Thyroid gland (tissue), 4 donors: ENCODE data around the gene OR13A1. TPM values are rescaled to one million over a fixed set of nuclear protein-coding genes. Genes with fewer than 3 reads are reported as not detected.

ENCODE experiments used
- DNase-seq, 2 donors: peaks; one replicate each; pipeline ENCODE4 v3.0.0-alpha.2; 2019
- H3K27ac ChIP-seq, 3 donors: fragments of 200-600 bp; sonication (generic); 1 replicate in 2 of 3; 2 replicates in 1 of 3; pipeline ENCODE4 v1.5.1; 2016 to 2019; ENCODE audit warnings: mild to moderate bottlenecking in 1 of 3, moderate library complexity in 1 of 3
- H3K27me3 ChIP-seq: fragments of 200-600 bp; sonication (generic); one replicate; pipeline ENCODE4 v1.5.1; 2019
- H3K36me3 ChIP-seq, 2 donors: fragments of 200-600 bp; sonication (generic); one replicate each; pipeline ENCODE4 v1.5.1; 2016 to 2019
- H3K4me1 ChIP-seq, 2 donors: fragments of 200-600 bp; sonication (generic); one replicate each; pipeline ENCODE4 v1.5.1; 2017 to 2019
- H3K4me3 ChIP-seq, 3 donors: fragments of 200-600 bp; sonication (generic); replicated peaks in 1 of 3; 1 replicate in 2 of 3; 2 replicates in 1 of 3; pipeline ENCODE4 v1.5.1; 2016; ENCODE audit warnings: mild to moderate bottlenecking in 1 of 3
- H3K9me3 ChIP-seq: fragments of 200-600 bp; sonication (generic); one replicate; pipeline ENCODE4 v1.5.1; 2017
- CTCF ChIP-seq, 6 experiments: fragments of 200-600 bp in 3 of 6; fragments of 450-650 bp in 3 of 6; sonication (generic) in 3 of 6; IDR thresholded peaks; one replicate each; pipeline ENCODE4 v1.5.1; 2016 to 2019; ENCODE audit warnings: antibody characterized with exemption in 6 of 6, mild to moderate bottlenecking in 2 of 6, inconsistent platforms in 1 of 6, moderate library complexity in 1 of 6
- POLR2A ChIP-seq, 2 donors: fragments of 450-650 bp; IDR thresholded peaks; one replicate each; pipeline ENCODE4 v1.6.1; 2017; ENCODE audit warnings: antibody characterized with exemption in 2 of 2, mild to moderate bottlenecking in 2 of 2, moderate library complexity in 1 of 2
- WGBS, 2 donors: methylation state at CpG; one replicate each; pipeline ENCODE4 v1.1.5; 2017; 5-methylcytosine and 5-hydroxymethylcytosine counted together
- intact Hi-C: fragments of 100-400 bp; cut with DNase I; formaldehyde crosslinking; loops from one replicate; pipeline ENCODE4 v1.15.1; 2023
- total RNA-seq, 4 donors: library from RNA; depleted of rRNA; stranded (reverse); fragments of >200 nt; gene quantifications; one replicate each; pipeline ENCODE4 v1.2.3, GENCODE V29; 2016

The OR13A1 gene
- total RNA-seq, 4 donors from 2014 or later = not detected

- no peaks in the 10 kb centered on the region for H3K36me3 ChIP-seq
- no peak overlapping the region for H3K27ac ChIP-seq
- no peaks in the 10 kb centered on the region for H3K9me3 ChIP-seq
- TF ChIP-seq CTCF (IDR thresholded peaks at IDR 0.05) (no peak), POLR2A (IDR thresholded peaks at IDR 0.05) (no peak)
- H3K4me3 ChIP-seq = no peak overlapping the region
- DNase-seq = no peak
- 81 to 86% methylated on average over 2 of the region's 2 CpGs for WGBS, 2 donors
- no peaks in the 10 kb centered on the region for H3K4me1 ChIP-seq
- intact Hi-C loops = loop anchor here (10.0 kb wide), 1 partner anchor 207 kb away; no protein-coding TSS in a partner anchor
- no peaks in the 10 kb centered on the region for H3K27me3 ChIP-seq
Measured at GRCh38 chr10:45257600-45257999, 57.8 kb downstream of the OR13A1 start.

- Histone ChIP-seq H3K9me3 (no peaks in the 10 kb centered on the region), H3K4me1 (no peaks in the 10 kb centered on the region), H3K36me3 (no peaks in the 10 kb centered on the region), H3K27ac (no peak overlapping the region), H3K4me3 (no peak overlapping the region), H3K27me3 (no peaks in the 10 kb centered on the region)
- TF ChIP-seq CTCF (IDR thresholded peaks at IDR 0.05) (no peak), POLR2A (IDR thresholded peaks at IDR 0.05) (no peak)
- no peak for DNase-seq
- intact Hi-C loops = loop anchor here (10.0 kb wide), 1 partner anchor 209 kb away; no protein-coding TSS in a partner anchor
Measured at GRCh38 chr10:45256246-45256645, 59.2 kb downstream of the OR13A1 start.

- intact Hi-C loops = loop anchor here (10.0 kb wide), 1 partner anchor 209 kb away; no protein-coding TSS in a partner anchor
- TF ChIP-seq POLR2A (IDR thresholded peaks at IDR 0.05) (no peak), CTCF (IDR thresholded peaks at IDR 0.05) (no peak)
- no peak overlapping the region for H3K27ac ChIP-seq
- no peaks in the 10 kb centered on the region for H3K36me3 ChIP-seq
- H3K4me3 ChIP-seq = no peak overlapping the region
- no peaks in the 10 kb centered on the region for H3K27me3 ChIP-seq
- 86 to 89% methylated on average over 1 of the region's 1 CpG for WGBS, 2 donors
- DNase-seq = no peak
- no peaks in the 10 kb centered on the region for H3K4me1 ChIP-seq
- H3K9me3 ChIP-seq = no peaks in the 10 kb centered on the region
Measured at GRCh38 chr10:45255706-45256105, 59.7 kb downstream of the OR13A1 start.

- intact Hi-C loops = loop anchor here (10.0 kb wide), 1 partner anchor 210 kb away; no protein-coding TSS in a partner anchor
- no peaks in the 10 kb centered on the region for H3K9me3 ChIP-seq
- no peak for TF ChIP-seq CTCF (IDR thresholded peaks at IDR 0.05)
- TF ChIP-seq POLR2A (IDR thresholded peaks at IDR 0.05) = no peak
- no peak for DNase-seq
- H3K4me3 ChIP-seq = no peak overlapping the region
- no peaks in the 10 kb centered on the region for H3K27me3 ChIP-seq
- H3K36me3 ChIP-seq = no peaks in the 10 kb centered on the region
- H3K4me1 ChIP-seq = no peaks in the 10 kb centered on the region
- H3K27ac ChIP-seq = no peak overlapping the region
Measured at GRCh38 chr10:45254892-45255291, 60.5 kb downstream of the OR13A1 start.

- H3K27me3 ChIP-seq = no peaks in the 10 kb centered on the region
- no peaks in the 10 kb centered on the region for H3K36me3 ChIP-seq
- peak; percentile 11 for DNase-seq
- WGBS, 2 donors = 33 to 56% methylated on average over 1 to 2 of the region's 2 CpGs
- no peaks in the 10 kb centered on the region for H3K9me3 ChIP-seq
- TF ChIP-seq POLR2A (IDR thresholded peaks at IDR 0.05) (no peak), CTCF (IDR thresholded peaks at IDR 0.05) (no peak)
- intact Hi-C loops = loop anchor here (10.0 kb wide), 1 partner anchor 211 kb away; no protein-coding TSS in a partner anchor
- no peak overlapping the region for H3K4me3 ChIP-seq
- no peak overlapping the region for H3K27ac ChIP-seq
- no peaks in the 10 kb centered on the region for H3K4me1 ChIP-seq
Measured at GRCh38 chr10:45253183-45253914, 62.1 kb downstream of the OR13A1 start.
